ENCODE data around the gene CCDC146.

The CCDC146 gene

DNA sequence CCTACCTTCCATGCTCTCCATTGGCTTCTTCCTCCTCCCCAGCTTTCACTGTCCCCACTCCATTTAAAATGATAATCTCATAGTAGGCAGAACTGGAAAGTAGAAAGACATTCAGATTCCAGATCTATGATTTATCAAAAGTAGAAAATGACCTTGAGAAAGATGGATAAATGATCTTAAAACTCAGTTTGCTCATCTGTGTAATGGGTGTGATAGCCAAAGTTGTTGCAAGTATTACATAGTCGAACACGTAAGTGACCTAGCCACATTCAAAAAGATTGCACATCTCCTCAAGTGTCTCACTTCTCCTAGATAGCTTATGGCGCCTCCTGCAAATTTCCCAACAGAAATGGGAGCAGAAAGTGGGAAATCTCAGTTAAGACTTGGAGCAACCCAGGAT, 167.0 kb downstream of the CCDC146 start:
- no peak for DNase-seq
- TF ChIP-seq, protein P1, sequence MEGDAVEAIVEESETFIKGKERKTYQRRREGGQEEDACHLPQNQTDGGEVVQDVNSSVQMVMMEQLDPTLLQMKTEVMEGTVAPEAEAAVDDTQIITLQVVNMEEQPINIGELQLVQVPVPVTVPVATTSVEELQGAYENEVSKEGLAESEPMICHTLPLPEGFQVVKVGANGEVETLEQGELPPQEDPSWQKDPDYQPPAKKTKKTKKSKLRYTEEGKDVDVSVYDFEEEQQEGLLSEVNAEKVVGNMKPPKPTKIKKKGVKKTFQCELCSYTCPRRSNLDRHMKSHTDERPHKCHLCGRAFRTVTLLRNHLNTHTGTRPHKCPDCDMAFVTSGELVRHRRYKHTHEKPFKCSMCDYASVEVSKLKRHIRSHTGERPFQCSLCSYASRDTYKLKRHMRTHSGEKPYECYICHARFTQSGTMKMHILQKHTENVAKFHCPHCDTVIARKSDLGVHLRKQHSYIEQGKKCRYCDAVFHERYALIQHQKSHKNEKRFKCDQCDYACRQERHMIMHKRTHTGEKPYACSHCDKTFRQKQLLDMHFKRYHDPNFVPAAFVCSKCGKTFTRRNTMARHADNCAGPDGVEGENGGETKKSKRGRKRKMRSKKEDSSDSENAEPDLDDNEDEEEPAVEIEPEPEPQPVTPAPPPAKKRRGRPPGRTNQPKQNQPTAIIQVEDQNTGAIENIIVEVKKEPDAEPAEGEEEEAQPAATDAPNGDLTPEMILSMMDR (IDR thresholded peaks at IDR 0.05; ENCODE audit: low read depth, low read length), result no peak
- Histone ChIP-seq H3K4me3 (ENCODE audit: low read depth, low read length) (no peak overlapping the region), H3K36me3 (no peaks in the 10 kb centered on the region), H3K9me3 (ENCODE audit: severe bottlenecking) (no peaks in the 10 kb centered on the region), H3K27ac (no peak overlapping the region), H3K27me3 (ENCODE audit: insufficient read depth, low read depth, severe bottlenecking) (no peaks in the 10 kb centered on the region)

DNA sequence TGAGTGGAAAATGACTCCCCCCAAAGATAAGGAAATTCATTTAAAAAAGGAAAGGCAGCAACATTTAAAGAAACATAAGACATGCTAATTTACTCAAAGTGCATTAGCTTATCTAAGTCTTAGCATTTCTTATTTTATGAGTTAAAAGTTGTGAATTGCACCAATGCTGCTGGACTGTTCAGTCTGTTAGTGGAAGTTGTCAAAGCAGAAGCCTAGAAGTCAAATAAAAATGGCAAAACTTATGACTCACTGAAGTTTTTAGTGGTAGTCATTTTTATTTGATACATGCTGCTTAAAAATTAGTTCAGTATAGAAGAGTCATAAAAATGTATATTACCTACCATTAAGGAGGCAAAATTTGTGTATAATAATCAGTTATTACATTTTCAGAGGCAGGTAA, 168.0 kb downstream of the CCDC146 start:
- Histone ChIP-seq H3K4me3 (ENCODE audit: low read depth, low read length) (no peak overlapping the region), H3K27me3 (ENCODE audit: insufficient read depth, low read depth, severe bottlenecking) (no peaks in the 10 kb centered on the region), H3K9me3 (ENCODE audit: severe bottlenecking) (no peaks in the 10 kb centered on the region), H3K27ac (no peak overlapping the region), H3K36me3 (no peaks in the 10 kb centered on the region)
- no peak for DNase-seq
- TF ChIP-seq, protein P1 (IDR thresholded peaks at IDR 0.05; ENCODE audit: low read depth, low read length), result no peak

DNA sequence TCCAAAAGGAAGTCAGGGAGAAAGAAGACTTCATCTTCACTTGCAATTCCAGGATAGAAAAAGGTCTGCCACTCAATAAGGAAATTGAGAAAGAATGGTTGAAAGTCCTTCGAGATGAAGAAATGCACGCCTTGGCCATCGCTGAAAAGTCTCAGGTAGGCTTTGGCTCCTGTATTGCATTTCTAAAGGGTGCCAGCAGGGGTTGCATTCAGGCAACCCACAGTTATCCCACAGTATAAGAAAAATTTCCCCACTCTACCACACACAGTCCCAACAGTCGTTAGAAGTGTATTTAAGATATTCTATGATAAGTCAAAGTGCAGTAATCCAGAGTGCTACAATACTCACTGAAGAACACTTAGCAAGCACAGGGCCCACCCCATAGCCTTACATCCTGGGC, 170.6 kb downstream of the CCDC146 start:
- Histone ChIP-seq H3K9me3 (ENCODE audit: severe bottlenecking) (no peaks in the 10 kb centered on the region), H3K36me3 (no peaks in the 10 kb centered on the region), H3K4me3 (ENCODE audit: low read depth, low read length) (no peak overlapping the region), H3K27me3 (ENCODE audit: insufficient read depth, low read depth, severe bottlenecking) (no peaks in the 10 kb centered on the region), H3K27ac (no peak overlapping the region)
- TF ChIP-seq, protein P1 (IDR thresholded peaks at IDR 0.05; ENCODE audit: low read depth, low read length), result no peak
- DNase-seq, result no peak

DNA sequence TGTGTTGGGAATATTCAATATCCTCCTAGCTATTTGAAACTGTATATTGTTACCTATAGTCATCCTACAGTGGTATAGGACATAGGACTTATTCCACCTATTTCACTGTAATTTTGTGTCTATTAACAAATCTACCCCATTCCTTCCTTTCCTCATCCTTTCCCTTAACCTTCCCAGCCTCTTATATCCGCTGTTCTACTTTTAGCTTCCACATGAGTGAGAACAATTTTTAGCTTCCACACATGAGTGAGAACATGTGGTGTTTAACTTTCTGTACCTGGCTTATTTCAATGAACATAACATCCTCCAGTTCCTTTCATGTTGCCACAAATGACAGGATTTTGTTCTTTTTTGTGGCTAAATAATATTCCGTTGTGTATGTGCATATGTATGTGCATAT, 173.1 kb downstream of the CCDC146 start:
- no peak overlapping the region for H3K27ac ChIP-seq
- no peak for DNase-seq
- no peak overlapping the region for H3K4me3 ChIP-seq (ENCODE audit: low read depth, low read length)
- H3K36me3 ChIP-seq, result no peaks in the 10 kb centered on the region
- no peaks in the 10 kb centered on the region for H3K9me3 ChIP-seq (ENCODE audit: severe bottlenecking)
- no peaks in the 10 kb centered on the region for H3K27me3 ChIP-seq (ENCODE audit: insufficient read depth, low read depth, severe bottlenecking)
- TF ChIP-seq, protein P1 (IDR thresholded peaks at IDR 0.05; ENCODE audit: low read depth, low read length), result no peak

DNA sequence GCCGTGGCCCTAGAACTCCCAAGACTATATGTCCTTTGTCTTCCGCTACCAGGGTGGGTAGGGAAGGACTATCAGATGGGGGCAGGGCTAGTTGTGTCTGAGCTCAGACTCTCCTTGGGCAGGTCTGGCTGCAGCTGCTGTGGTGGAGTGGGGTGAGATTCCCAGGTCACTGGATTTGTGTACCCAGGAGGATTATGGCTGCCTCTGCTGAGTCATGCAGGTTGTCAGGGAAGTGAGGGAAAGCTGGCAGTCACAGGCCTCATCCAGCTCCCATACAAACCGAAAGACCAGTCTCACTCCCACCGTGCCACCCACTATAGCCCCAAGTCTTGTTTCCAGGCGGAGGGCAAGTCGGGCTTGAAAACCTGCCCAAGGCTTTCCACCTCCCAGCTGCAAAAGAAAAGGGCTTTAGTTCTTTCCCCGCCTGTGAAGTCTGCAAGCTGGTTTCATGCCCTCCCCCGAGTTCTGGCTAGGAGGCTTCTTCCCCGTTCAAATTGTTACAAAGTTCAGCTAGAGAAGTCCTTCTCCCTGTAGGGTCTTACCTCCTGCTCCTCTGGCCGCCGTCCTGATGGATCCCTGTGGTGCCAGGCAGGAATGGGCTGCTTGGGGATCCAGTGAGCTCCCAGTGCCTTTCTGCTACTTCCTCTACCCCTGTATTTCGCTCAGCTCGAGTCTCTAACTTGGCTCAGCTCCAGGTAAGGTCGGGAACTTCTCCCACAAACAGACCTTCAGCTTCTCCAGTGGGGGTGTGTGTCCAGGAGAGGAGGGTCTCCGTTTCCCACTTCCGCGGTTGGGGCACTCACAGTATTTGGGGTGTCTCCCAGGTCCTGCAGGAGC, 184.0 kb downstream of the CCDC146 start:
- H3K27me3 ChIP-seq (ENCODE audit: insufficient read depth, low read depth, severe bottlenecking), result no peaks in the 10 kb centered on the region
- H3K27ac ChIP-seq, result peak overlapping the region; percentile 3; the same call in 1 of the 2 replicates
- H3K36me3 ChIP-seq, result no peaks in the 10 kb centered on the region
- no peaks in the 10 kb centered on the region for H3K9me3 ChIP-seq (ENCODE audit: severe bottlenecking)
- peak; percentile 40 for DNase-seq
- TF ChIP-seq, protein P1 (IDR thresholded peaks at IDR 0.05; ENCODE audit: low read depth, low read length), result no peak
- no peak overlapping the region for H3K4me3 ChIP-seq (ENCODE audit: low read depth, low read length)

DNA sequence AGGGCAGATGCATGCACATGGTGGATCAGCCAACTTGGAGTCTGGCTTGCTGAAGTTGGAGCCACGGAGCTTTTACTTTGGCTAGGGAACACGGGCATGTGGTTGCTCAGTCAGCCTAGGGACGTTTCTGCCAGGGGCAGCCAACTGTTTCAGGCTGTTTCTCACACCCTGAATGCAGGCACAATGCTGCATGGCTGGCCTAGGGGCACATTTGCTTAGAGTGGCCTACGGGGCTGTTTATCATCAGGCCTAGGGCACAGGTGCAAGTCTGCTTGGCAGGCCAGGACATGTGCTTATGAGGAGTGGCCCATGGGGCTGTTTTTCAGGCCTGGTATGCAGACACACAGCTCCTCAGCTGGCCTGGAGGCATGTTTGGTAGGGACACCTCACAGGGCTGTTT, 186.4 kb downstream of the CCDC146 start:
- Histone ChIP-seq H3K36me3 (no peaks in the 10 kb centered on the region), H3K27me3 (ENCODE audit: insufficient read depth, low read depth, severe bottlenecking) (no peaks in the 10 kb centered on the region), H3K27ac (no peak overlapping the region), H3K9me3 (ENCODE audit: severe bottlenecking) (no peaks in the 10 kb centered on the region), H3K4me3 (ENCODE audit: low read depth, low read length) (no peak overlapping the region)
- DNase-seq, result no peak
- TF ChIP-seq, protein P1 (IDR thresholded peaks at IDR 0.05; ENCODE audit: low read depth, low read length), result no peak
